HG03575 (cell line): ENCODE measurements around the gene SPATS2.

ENCODE experiments used
- ATAC-seq: cut with Tn5 transposase; IDR thresholded peaks from one replicate; pipeline ENCODE4 v1.9.1; 2021; ENCODE audit not compliant: unreplicated experiment, insufficient number of reproducible peaks, low FRiP score; ENCODE audit errors: extremely low read depth

Gene SPATS2

DNA sequence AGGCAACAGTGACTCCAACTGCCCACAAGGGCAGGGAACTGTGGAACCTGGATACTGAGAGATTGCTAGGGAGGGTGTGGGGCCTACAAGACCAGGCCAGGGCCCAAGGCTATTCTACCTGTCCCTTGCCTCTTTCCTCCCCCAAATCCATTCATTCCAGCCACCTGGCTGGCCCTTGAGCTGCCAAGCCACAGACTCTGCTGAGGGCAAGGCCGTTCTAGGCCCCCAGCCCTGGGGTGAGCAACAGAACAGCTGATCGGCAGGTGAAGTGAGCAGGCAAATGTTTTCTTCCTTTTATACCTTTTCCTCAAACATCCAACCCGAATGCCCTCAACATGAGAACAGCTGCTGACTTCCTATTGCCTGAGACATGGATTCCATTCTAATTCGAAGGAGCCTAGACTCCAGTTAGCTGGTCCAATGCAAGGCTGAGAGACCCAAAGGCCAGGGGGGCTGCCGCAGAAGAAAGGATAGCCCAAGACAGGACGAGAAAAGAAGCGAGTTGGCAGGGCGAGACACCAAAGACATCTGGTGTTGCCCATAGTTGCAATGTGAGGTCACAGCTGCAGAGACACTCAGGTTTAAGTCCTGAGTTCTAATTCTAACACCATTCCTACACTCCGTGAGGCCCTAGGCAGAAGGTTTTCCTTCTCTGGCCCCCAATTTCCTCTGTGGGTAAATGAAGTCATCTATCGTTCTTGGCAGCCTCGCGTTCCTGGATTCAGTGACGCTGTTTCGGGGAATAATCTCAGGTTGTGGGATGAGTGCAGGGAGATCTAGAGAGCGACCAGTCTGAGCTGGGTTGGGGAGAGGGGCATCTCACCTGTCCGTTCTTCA is 31.9 kb upstream of the SPATS2 start:
- no peak for ATAC-seq

- no peak for ATAC-seq
These were observed 31.2 kb upstream of the SPATS2 start for GRCh38 chr12:49335955-49336644.

GRCh38 chr12:49336645-49337584 is 30.3 kb upstream of the SPATS2 start, which contains the start of gene C1QL4:
C1QL4 (minus strand) TSS chr12:49337188; CDS start chr12:49336477, 711 bp downstream.
- ATAC-seq, result no peak

- ATAC-seq, result no peak
These were observed 28.3 kb upstream of the SPATS2 start for GRCh38 chr12:49338830-49339463.

DNA sequence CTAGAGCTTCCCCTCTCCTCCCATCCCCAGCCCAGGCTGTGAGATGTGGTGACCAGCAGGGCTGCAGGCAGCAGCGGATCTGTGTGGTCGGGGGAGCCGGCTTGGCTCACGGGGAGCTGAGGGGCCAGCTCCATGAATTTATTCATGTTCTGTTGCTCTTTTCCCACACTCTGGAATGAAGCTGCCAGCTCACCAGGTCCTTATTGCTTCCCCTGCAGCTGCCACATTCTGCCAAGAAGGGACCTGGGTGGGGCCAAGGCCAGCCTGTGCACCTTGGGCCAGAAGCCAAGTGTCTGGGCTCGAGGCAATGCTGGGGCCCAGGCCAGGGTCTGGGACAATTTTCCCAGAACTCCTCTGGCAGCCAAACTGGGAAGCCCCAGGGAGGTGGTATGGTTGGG is 27.8 kb upstream of the SPATS2 start:
- no peak for ATAC-seq

DNA sequence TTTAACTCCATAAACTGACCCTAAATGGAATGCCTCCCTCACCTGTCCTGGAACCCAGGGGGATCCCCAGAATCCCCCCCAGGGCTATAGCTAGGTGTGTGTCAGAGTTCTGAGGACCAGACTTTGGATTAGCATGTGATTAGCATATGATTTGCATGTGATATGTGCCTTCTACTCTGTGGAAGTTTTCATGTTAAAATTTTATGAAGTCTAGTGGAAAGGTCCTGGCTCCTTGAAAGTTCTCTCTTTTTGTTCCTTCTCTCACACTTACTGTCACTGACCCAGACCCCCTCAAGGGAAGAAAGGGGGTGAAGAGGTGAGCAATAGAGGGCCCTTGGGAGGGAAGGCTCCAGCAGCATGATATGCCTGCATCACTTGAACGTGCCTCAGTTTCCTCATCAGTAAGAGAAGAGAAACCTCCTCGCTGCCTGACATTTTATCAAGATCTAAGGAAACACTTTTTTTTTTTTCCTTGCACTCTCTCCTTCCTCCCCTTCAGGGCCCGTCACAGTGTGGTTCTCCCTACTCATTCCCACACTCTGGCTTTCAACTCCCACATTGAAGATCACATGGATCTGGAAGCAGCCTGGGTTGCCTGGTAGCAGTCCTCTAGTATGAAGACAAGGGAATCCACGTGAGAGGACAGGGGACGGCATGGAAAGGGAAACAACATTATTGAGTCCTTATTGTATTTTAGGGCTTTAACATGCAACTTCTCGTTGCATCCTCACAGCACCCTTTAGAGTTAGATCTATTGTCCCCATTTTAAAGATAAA is 27.0 kb upstream of the SPATS2 start:
- no peak for ATAC-seq

DNA sequence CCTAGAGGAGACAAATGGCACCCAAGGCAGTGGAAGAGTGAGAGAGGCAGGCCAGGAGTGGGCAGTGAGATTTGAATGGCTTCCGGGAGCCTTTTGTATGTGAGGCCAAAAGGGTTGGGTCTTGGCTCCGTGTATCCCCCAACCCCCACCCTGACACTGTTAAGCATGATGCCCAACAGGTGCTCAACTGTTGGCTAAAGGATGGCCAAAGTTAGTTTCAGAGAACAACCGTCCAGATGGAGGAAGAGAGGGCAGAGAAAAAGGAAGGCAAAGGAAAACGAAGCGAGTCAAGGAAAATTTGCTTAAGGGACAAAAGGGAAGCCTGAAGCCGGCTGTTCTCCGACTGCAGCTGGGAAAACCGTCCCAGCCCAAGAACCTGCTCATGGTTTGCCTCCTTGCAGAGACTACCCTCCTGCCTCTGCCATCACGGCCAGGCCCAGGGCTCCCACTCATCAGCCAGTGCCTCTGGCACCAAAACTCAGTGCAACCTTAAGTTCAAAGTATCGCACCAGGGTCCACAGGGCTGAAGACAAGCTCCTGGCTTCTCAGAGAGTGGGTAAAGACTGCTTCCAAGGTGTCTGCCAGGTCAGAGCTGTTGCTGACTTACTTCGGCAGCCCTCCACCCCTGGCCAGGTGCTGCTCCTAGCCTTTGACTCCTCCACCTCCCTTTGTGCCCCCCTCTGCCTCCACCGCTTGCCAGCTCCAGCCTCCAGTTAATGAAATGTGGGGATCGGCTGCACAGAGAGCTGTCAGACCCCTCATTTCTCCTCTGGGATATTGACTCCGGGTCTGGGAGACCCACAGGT is 26.1 kb upstream of the SPATS2 start:
- ATAC-seq, result no peak

- ATAC-seq, result no peak
These were observed 25.5 kb upstream of the SPATS2 start for GRCh38 chr12:49341777-49342065.

DNA sequence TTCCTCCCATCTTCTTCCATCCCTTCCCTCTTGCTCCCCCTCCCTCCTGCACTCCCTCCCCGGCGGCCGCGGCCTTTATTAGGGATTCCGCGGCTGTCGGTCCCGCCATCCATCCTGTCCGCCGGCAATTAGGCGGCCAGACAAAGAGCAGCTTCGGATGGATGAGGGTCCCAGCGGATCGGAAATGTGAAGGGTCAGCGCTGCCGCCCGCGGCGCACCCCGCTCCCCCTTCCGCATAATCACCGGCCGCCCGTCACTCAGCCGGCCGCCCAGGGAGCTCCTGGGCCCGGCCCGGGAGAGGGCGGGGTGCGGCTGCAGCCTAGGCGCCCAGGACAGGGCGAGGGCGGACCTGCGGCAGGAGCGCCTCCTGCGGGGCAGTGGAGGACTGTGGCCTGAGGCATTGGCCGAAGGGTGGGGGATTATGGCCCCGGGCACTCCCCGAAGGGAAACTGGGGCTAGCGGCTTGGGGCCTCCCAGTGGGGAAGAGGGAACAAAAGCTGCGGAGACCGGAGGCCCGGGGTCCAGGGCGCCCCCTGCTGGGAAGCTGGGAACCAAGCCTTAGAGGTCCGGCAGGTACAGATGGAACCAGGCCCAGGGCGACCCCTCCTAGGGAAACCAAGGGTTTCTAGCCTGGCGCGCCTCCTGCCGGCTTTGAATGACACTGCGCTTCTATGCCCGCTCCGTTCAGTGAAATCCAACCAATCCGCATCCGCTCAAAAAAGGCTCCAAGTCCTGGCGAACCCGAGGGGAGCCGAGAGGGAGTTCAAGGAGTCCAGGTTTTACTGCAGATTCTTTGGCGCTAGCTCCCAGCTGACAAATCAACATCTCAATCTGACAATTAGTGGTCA is 25.0 kb upstream of the SPATS2 start:
- no peak for ATAC-seq

DNA sequence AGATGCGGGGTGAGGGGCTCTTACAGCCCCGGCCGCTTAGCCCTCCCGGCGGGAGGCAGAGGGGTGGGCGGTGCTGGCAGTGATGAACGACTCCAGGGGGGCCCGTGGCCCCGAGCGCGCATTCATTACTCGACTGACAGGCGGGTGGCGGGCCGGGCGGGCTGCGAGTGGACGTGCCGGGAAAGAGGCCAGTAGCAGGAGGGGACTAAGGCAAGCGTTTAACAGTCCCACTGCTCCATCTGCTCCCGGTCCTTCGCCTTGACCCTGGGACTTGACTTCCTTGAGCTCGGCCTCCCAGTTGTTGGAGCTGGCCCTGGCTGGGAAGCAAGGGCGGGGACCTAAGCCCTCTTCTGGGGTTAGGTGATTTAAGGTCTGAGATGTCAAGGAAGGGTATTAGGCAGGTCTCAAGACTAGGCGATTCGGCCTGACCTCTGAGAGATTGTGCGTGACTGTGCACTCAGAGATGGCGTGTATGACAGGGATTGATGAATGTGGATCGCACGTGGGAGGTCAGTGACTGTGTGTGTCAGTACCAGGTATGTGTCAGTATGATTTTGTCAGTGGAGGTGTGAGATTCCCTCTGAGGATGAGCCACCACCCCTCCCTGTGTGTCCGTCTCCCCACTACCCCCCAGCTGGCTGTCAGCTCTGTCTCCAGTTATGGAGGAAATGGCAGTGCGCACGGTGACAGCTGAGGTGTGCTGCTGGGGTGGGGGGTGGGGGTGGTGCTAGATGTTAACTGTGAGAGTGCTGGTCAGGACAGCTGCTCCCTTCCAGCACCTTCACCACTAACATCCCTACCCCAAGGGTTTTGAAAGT is 24.1 kb upstream of the SPATS2 start:
- ATAC-seq, result no peak

DNA sequence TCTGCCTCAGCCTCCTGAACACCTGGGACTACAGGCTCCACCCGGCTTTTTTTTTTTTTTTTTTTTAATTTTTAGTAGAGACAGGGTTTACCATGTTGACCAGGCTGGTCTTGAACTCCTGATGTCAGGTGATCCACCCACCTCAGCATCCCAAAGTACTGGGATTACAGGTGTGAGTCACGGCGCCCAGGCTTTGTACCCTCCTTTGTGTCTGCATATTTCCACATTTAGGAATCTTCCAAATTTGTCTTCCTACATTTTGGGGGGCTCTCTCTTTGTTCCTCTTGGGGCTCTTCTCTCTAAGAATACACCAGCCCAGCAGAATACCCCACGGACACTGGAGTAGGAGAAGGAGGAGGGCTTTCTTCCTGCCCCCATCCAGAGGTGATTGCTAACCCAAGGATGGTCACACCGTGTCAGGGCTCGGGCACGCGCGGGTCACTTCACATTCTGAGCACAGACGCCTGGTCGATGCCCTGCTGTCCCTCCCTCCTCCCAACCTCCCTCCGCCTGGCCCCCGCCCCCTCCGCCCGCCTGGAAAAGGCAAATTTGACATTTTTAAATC is 22.7 kb upstream of the SPATS2 start:
- no peak for ATAC-seq

DNA sequence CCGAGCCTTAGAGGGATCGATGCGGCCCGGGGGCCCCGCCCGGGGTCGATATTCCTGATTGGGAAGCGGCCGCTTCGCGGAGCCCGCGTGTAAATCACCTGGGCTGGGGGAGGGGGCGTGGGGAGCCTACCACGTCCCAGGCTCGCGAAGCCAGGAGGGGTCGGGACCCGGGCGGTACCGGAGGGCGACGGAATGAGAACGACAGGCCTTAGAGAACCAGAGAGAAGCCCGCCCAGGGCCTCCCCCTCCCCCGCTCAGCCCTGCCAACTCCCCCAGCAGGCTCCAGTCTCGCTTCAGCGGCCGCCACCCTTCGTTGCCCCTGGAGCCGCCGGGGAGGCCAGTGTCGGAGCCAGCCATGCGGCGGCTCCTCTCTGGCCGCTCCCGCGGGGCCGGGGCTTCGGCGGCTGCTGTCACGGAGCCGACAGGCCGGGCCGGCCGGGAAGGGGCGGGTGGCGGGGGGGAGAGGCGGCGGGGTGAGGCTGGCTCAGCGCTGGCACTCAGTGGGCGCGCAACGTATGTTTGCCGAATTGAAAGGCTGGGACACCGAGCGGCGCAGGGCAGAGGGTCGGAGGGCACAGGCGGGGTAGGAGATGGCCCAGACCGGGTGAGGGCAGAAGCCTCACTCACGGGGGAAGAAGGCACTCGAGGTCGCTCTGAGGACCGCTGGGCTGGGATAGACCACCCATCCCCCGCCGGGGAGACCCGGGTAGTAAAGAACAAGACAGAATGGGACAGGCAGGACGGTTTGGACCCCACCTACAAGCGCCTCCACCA is 22.0 kb upstream of the SPATS2 start:
- ATAC-seq, result no peak

GRCh38 chr12:49345825-49346658 is 21.2 kb upstream of the SPATS2 start:
- no peak for ATAC-seq

DNA sequence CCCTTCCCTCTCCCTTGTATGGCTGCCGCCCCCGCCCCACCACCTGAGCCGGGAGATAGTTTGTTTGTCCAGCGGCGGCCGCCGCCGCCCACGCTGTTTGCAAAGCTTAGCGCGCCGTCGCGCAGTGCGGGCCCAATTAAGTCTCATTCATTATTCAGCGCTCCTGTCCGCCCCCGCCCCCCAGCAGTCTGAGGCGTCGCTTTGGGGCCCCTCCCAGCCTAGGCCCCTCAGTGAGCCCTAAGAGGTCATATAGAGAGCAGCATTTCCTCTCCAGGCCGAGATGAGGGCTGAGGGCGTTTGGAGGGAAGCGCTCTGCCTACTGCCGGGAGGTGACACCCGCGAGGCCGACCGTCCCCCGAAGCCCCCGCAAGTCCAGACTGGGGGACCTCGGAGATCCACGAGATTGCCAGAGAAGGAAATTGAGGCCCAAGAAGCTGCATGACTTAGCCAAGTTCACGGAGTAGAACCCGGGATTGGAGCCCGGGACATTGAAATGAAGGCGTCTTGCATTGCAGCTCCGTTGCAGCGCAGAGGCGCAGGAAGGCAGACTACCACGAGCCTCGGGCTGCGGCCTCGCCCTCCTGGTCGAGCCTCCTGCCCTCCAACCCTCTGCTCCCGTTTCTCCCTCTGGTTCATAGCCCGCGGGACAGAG is 20.5 kb upstream of the SPATS2 start, which contains the start of gene DNAJC22:
DNAJC22 (plus strand) TSS at position 230 of the 652 bp plus-strand sequence. CDS start 1,985 bp downstream, outside the sequence.
- ATAC-seq, result no peak
